Tongue (tissue), 2 donors: ENCODE measurements around the gene VPS13D. TPM values are rescaled to one million over a fixed set of nuclear protein-coding genes. Genes with fewer than 3 reads are reported as not detected.

ENCODE experiments used
- DNase-seq: peaks from one replicate; pipeline ENCODE4 v3.0.0-alpha.2; 2015
- total RNA-seq: library from RNA; depleted of rRNA; stranded (reverse); fragments of >200 nt; gene quantifications from one replicate; pipeline ENCODE4 v1.2.3, GENCODE V29; 2014

Gene VPS13D
- total RNA-seq, 1 donor from 2014 or later: 74.1 TPM

- DNase-seq: peak; percentile 45
These were observed 106.6 kb downstream of the VPS13D start for GRCh38 chr1:12336413-12336812.

GRCh38 chr1:12338017-12338416 is 108.2 kb downstream of the VPS13D start:
- no peak for DNase-seq

- no peak for DNase-seq
These were observed 109.0 kb downstream of the VPS13D start for GRCh38 chr1:12338823-12339222.

- peak; percentile 39 for DNase-seq
These were observed 109.6 kb downstream of the VPS13D start for GRCh38 chr1:12339396-12339795.

GRCh38 chr1:12339811-12340543 is 110.1 kb downstream of the VPS13D start:
- peak; percentile 46 for DNase-seq

- DNase-seq: no peak
These were observed 110.7 kb downstream of the VPS13D start for GRCh38 chr1:12340544-12340930.

- no peak for DNase-seq
These were observed 111.8 kb downstream of the VPS13D start for GRCh38 chr1:12341667-12342066.

- DNase-seq: no peak
These were observed 112.7 kb downstream of the VPS13D start for GRCh38 chr1:12342401-12343003.

GRCh38 chr1:12343823-12344487 is 114.1 kb downstream of the VPS13D start:
- DNase-seq: no peak

- no peak for DNase-seq
These were observed 114.9 kb downstream of the VPS13D start for GRCh38 chr1:12344596-12345349.

- no peak for DNase-seq
These were observed 115.8 kb downstream of the VPS13D start for GRCh38 chr1:12345350-12346217.

- DNase-seq: no peak
These were observed 116.8 kb downstream of the VPS13D start for GRCh38 chr1:12346483-12347151.

- no peak for DNase-seq
These were observed 118.3 kb downstream of the VPS13D start for GRCh38 chr1:12348113-12348512.

- DNase-seq: no peak
These were observed 124.2 kb downstream of the VPS13D start for GRCh38 chr1:12353981-12354380.

- peak; percentile 70 for DNase-seq
These were observed 126.4 kb downstream of the VPS13D start for GRCh38 chr1:12356004-12356890.

- no peak for DNase-seq
These were observed 128.7 kb downstream of the VPS13D start for GRCh38 chr1:12358499-12358898.

GRCh38 chr1:12359359-12360133 is 129.7 kb downstream of the VPS13D start:
- DNase-seq: no peak

- DNase-seq: no peak
These were observed 138.8 kb downstream of the VPS13D start for GRCh38 chr1:12368646-12369045.

GRCh38 chr1:12369258-12369657 is 139.4 kb downstream of the VPS13D start:
- no peak for DNase-seq
